Thoracic aorta (tissue), 2 donors: ENCODE results near the gene RYR1. TPM values are rescaled to one million over a fixed set of nuclear protein-coding genes. Genes with fewer than 3 reads are reported as not detected.

Experiments
- ATAC-seq: fragments of 150-250 bp; one replicate; pipeline ENCODE4 v1.8.0; 2017; ENCODE audit warnings: low read depth; ENCODE audit not compliant: insufficient number of reproducible peaks, low FRiP score
- DNase-seq: peaks from one replicate; pipeline ENCODE4 v3.0.0-alpha.2; 2020; ENCODE audit warnings: low spot score
- H3K27ac ChIP-seq, 2 donors: fragments of 200-600 bp; sonication (generic); 1 replicate in 1 of 2; 2 replicates in 1 of 2; pipeline ENCODE4 v1.5.1; 2016; ENCODE audit warnings: mild to moderate bottlenecking in 2 of 2, moderate library complexity in 2 of 2
- H3K27me3 ChIP-seq: fragments of 200-600 bp; sonication (generic); replicated peaks from 2 replicates; pipeline ENCODE4 v1.6.0; 2016; ENCODE audit warnings: mild to moderate bottlenecking; ENCODE audit not compliant: insufficient read depth
- H3K36me3 ChIP-seq: fragments of 200-600 bp; sonication (generic); one replicate; pipeline ENCODE4 v1.5.1; 2016
- H3K4me1 ChIP-seq, 2 donors: fragments of 200-600 bp; sonication (generic); 1 replicate in 1 of 2; 2 replicates in 1 of 2; pipeline versions ENCODE4 v1.5.1 to v1.6.0; 2016; ENCODE audit warnings: low read depth in 2 of 2, mild to moderate bottlenecking in 1 of 2; ENCODE audit not compliant: control insufficient read depth in 1 of 2
- H3K4me3 ChIP-seq: fragments of 200-600 bp; sonication (generic); 2 replicates; pipeline ENCODE4 v1.5.1; 2016; ENCODE audit warnings: mild to moderate bottlenecking
- H3K9me3 ChIP-seq: fragments of 200-600 bp; sonication (generic); 2 replicates; pipeline ENCODE4 v1.5.1; 2016
- CTCF ChIP-seq: fragments of 200-600 bp; sonication (generic); IDR thresholded peaks from one replicate; pipeline ENCODE4 v1.5.1; 2019; ENCODE audit warnings: antibody characterized with exemption
- total RNA-seq, 2 donors: library from RNA; depleted of rRNA; stranded (reverse); fragments of >200 nt; gene quantifications; one replicate each; pipeline versions ENCODE4 v1.1.0 to v1.2.3, GENCODE V29; 2016

Gene RYR1
- total RNA-seq, 2 donors from 2014 or later, result 3.8 to 4.3 TPM

DNA sequence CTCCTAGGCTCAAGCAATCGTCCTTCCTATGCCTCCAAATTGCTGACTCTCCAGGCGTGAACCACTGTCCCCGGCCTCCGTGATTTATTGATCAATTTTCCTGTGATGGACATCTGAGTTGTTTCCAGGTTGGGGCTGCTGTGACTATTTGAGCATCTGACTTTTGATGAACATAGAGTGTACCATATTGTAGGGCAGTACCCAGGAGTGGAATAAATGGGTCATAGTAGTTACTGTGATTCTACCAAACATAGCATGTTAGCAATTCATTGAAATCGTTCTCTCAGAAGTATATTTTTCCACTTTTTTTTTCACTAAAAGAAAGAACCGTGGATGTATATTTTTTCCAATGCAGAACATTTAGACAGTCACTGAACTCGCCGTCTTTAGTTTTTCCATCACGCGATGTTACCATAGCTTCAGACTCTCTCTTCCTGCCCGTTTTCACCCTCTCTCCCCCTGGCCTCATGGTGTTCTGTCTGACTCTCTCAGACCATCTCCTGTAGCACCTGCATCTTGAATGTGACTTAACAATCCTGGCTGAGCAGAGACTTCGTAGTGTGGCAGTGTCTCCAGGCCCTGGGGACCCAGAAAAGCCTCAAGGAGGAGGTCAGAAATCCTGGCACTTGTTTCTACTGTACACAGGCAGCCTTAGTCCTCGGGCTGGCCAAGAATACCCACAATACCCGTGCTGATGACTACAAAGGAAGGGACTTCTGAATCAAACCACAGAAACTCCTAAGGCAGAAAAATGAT, 4.3 kb upstream of the RYR1 start:
- Histone ChIP-seq H3K4me1 (no peaks in the 10 kb centered on the region), H3K27me3 (no peaks in the 10 kb centered on the region), H3K9me3 (no peaks in the 10 kb centered on the region), H3K36me3 (no peaks in the 10 kb centered on the region), H3K27ac (no peak overlapping the region), H3K4me3 (no peak overlapping the region)
- DNase-seq, result no peak
- no peak for ATAC-seq
- TF ChIP-seq CTCF, result no peak

DNA sequence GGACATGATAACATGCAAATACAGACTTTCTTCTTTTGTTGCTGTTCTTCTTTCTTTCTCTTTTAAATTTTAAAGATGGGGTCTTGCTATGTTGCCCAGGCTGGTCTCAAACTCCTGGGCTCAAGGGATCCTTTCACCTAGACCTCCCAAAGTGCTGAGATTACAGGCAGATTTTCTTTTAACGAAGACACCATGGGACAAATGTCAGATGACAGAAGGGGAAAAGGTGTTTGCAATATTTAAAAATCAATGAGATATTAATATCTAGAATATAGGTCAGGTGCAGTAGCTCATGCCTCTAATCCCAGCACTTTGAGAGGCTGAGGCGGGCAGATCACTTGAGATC, 3.7 kb upstream of the RYR1 start:
- no peak for TF ChIP-seq CTCF
- Histone ChIP-seq H3K4me1 (no peaks in the 10 kb centered on the region), H3K27ac (no peak overlapping the region), H3K36me3 (no peaks in the 10 kb centered on the region), H3K9me3 (no peaks in the 10 kb centered on the region), H3K27me3 (no peaks in the 10 kb centered on the region), H3K4me3 (no peak overlapping the region)
- ATAC-seq (no peak), DNase-seq (no peak)

- H3K36me3 ChIP-seq, result no peaks in the 10 kb centered on the region
- H3K4me1 ChIP-seq, result no peaks in the 10 kb centered on the region
- DNase-seq (no peak), ATAC-seq (no peak)
- no peak for TF ChIP-seq CTCF
- H3K27ac ChIP-seq, result no peak overlapping the region
- H3K4me3 ChIP-seq, result no peak overlapping the region
- H3K27me3 ChIP-seq, result no peaks in the 10 kb centered on the region
- no peaks in the 10 kb centered on the region for H3K9me3 ChIP-seq
These were observed 2.6 kb upstream of the RYR1 start for GRCh38 chr19:38430931-38431330.

DNA sequence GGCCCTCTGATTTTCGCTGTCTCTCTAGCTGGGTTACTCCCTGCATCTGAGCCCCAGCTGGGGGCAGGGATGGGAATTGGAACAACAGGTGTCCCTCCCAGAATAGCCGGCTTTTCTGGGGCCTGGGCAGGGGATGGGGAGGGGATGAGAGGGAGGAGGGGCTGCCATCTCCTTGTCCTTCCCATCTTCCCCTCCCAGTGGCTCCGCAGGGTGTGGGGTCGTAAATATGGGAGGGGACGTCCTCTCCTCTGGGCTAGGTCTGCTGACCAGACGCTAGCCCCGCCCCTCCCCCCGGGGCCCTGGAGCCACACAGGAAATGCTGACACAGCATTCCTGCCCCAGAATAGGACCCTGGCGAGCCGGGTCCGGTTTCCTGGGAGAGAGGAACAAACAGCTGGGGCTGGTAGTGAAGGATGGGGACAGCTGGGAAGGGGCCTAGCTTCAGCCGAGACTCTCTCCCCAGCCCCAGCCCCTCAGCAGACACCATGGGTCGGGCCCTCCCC, 1.1 kb downstream of the RYR1 start:
- H3K4me3 ChIP-seq, result peak overlapping the region; percentile 45
- DNase-seq (no peak), ATAC-seq (no peak)
- H3K4me1 ChIP-seq, result no peaks in the 10 kb centered on the region
- no peak for TF ChIP-seq CTCF
- H3K27me3 ChIP-seq, result no peaks in the 10 kb centered on the region
- no peak overlapping the region for H3K27ac ChIP-seq
- no peaks in the 10 kb centered on the region for H3K36me3 ChIP-seq
- no peaks in the 10 kb centered on the region for H3K9me3 ChIP-seq

- Histone ChIP-seq H3K27ac (no peak overlapping the region), H3K4me3 (no peak overlapping the region), H3K36me3 (no peaks in the 10 kb centered on the region), H3K9me3 (no peaks in the 10 kb centered on the region), H3K4me1 (no peaks in the 10 kb centered on the region), H3K27me3 (no peaks in the 10 kb centered on the region)
- TF ChIP-seq CTCF, result no peak
- DNase-seq, result no peak
- no peak for ATAC-seq
These were observed 3.8 kb downstream of the RYR1 start for GRCh38 chr19:38437295-38437694.
